GM10248 (cell line): Measurements from ENCODE around the gene METAP1D.

ENCODE experiments used
- CTCF ChIA-PET: fragments of 300-600 bp; sonication (Branson Sonifier 250); formaldehyde crosslinking; extraction: SDS; loops from one replicate; lab custom pipeline; 2021; ENCODE audit warnings: antibody characterized with exemption; lab: Yijun Ruan, JAX
- POLR2A ChIA-PET: fragments of 350-650 bp; sonication (Branson Sonifier 250); formaldehyde crosslinking; extraction: SDS; loops from one replicate; lab custom pipeline; 2020; ENCODE audit warnings: antibody characterized with exemption; lab: Yijun Ruan, JAX
- DNase-seq: peaks from one replicate; pipeline ENCODE4 v3.0.0; 2012; ENCODE audit errors: extremely low spot score
- CTCF ChIP-seq: IDR thresholded peaks from 2 replicates; pipeline ENCODE4 v1.5.1; 2012; ENCODE audit warnings: mild to moderate bottlenecking, low read depth; ENCODE audit errors: extremely low read depth, missing control alignments, control extremely low read depth

Gene METAP1D

GRCh38 chr2:172040311-172040710 lies 40.6 kb downstream of the METAP1D start:
- TF ChIP-seq CTCF, result no peak
- ChIA-PET POLR2A (no interaction called here), CTCF (interaction anchor here (1.0 kb wide), 1 partner anchor 20 kb away, joined by 4 read pairs; no protein-coding TSS in a partner anchor)
- no peak for DNase-seq

- ChIA-PET POLR2A (no interaction called here), CTCF (interaction anchor here (1.0 to 1.6 kb wide), 3 partner anchors 8 to 1117 kb away, joined by 3 to 8 read pairs (median 4); partner anchors contain the start of gene GORASP2)
- no peak for DNase-seq
- no peak for TF ChIP-seq CTCF
Observed at GRCh38 chr2:172046080-172046678, 46.4 kb downstream of the METAP1D start.

- CTCF ChIA-PET, result interaction anchor here (1.0 to 1.6 kb wide), 3 partner anchors 9 to 1118 kb away, joined by 3 to 8 read pairs (median 4); partner anchors contain the start of gene GORASP2
- DNase-seq, result no peak
- POLR2A ChIA-PET, result no interaction called here
- TF ChIP-seq CTCF, result no peak
Observed at GRCh38 chr2:172046866-172047565, 47.3 kb downstream of the METAP1D start.

GRCh38 chr2:172047566-172048507 lies 48.1 kb downstream of the METAP1D start:
- no peak for TF ChIP-seq CTCF
- no peak for DNase-seq
- ChIA-PET CTCF (no interaction called here), POLR2A (no interaction called here)

- no peak for TF ChIP-seq CTCF
- no peak for DNase-seq
- ChIA-PET POLR2A (no interaction called here), CTCF (interaction anchor here (2.5 kb wide), 1 partner anchor 10 kb away, joined by 9 read pairs; no protein-coding TSS in a partner anchor)
Observed at GRCh38 chr2:172048508-172049503, 49.1 kb downstream of the METAP1D start.
